Left forelimb (tissue), 1 donor: ENCODE results near the gene SPATA32.
"Not testable (repeated sequence)": the region's sequence is repeated elsewhere in the genome, so short reads cannot be mapped to it uniquely, and the experiment has no call there.

ENCODE experiments used
- DNase-seq: peaks from one replicate; pipeline ENCODE4 v3.0.0-alpha.2; 2018; ENCODE audit warnings: low spot score

The SPATA32 gene

GRCh38 chr17:45270828-45271418 lies 9.0 kb upstream of the SPATA32 start:
- no peak for DNase-seq

DNA sequence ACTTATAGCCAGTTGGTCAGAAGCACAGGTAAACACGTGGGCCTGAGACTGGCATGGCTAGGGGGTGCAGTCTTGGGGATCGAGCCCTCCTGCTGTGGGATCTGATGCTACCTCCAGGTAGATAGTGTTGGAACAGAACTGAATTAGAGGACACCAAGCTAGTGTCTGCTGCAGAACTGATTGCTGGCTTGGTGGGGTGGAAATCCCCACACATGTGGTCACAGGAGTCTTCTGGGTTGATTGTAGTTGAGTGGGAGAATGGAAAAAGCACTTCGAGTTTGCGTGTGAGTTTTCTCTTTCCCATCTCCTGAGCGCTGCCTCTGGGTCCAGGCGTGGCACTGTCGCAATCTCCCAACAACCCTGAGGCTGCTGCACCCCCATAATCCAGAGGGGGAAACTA lies 8.0 kb upstream of the SPATA32 start:
- no peak for DNase-seq

GRCh38 chr17:45267436-45268055 lies 5.7 kb upstream of the SPATA32 start:
- DNase-seq: no peak

- no peak for DNase-seq
These were observed 4.6 kb upstream of the SPATA32 start for GRCh38 chr17:45266372-45266926.

GRCh38 chr17:45265821-45266220 lies 3.9 kb upstream of the SPATA32 start:
- DNase-seq: no peak

DNA sequence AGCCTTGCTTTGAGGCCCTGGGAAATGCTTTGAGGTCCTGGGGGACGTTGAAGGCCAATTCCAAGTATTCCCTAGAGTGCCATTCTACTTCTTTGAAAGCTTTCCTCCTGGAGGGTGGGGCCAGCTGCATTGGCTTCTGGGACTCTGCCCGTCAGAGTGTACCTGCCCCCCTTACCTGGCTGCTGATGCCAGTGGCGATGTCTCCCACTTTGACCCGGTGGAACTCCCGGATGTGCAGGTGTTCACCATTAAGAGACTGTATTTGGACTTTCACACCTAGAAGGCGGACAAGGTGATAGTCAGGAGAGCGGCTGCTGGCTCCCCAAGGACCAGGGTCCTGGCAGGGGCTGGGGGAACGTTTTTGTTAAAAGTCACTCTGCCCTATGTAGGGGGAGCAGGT lies 3.1 kb upstream of the SPATA32 start:
- DNase-seq: no peak

GRCh38 chr17:45264430-45264829 lies 2.5 kb upstream of the SPATA32 start:
- no peak for DNase-seq

- no peak for DNase-seq
These were observed 1.6 kb upstream of the SPATA32 start for GRCh38 chr17:45263477-45263860.

GRCh38 chr17:45262516-45263476 lies 902 bp upstream of the SPATA32 start:
- no peak for DNase-seq

DNA sequence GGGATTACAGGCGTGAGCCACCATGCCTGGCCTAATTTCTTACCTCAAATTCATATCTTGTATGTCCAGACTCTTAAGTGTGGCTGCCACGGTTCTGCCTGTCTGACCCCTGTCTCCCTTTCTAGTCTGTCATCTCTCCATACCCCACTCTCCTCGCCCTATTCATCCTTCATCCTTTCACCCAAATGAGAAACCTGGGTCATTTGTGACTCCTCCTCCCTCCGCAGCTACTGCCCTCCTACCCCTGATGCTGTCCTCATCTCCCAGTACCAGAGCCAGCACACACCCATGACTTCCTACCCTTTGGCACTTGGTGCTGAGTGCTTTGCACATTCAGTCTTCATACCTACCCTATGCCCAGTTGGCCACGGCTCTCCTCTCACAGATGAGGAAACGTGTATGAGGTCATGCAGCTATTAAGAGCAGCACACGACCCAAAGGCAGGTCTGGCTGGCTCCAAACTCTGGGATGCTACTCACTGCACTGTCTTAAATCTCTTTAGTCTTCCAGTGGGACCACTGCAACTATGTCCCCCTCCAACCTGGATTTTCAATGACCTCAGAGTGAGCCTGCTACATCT lies 1.6 kb downstream of the SPATA32 start:
- DNase-seq: no peak

DNA sequence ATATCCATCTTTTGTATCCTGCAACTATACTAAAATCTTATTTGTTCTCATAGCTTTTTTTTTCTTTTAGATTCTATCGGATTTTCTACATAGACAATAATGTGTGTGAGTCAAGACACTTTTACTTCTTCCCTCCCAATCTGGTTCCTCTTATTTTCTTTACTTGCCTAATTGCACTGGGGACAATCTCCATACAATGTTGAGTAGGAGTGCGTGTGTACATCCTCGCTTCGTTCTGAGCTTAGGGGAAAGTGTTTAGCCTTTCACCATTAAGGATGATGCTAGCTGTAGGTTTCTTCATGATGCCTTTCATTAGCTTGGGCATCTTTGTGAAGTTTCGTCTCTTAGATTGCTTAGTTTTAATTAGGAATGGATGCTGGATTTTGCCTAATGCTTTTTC lies 2.9 kb downstream of the SPATA32 start:
- no peak for DNase-seq

- DNase-seq: no peak
These were observed 4.8 kb downstream of the SPATA32 start for GRCh38 chr17:45257115-45257514.

- DNase-seq: no peak
These were observed 5.6 kb downstream of the SPATA32 start for GRCh38 chr17:45256114-45256966.

DNA sequence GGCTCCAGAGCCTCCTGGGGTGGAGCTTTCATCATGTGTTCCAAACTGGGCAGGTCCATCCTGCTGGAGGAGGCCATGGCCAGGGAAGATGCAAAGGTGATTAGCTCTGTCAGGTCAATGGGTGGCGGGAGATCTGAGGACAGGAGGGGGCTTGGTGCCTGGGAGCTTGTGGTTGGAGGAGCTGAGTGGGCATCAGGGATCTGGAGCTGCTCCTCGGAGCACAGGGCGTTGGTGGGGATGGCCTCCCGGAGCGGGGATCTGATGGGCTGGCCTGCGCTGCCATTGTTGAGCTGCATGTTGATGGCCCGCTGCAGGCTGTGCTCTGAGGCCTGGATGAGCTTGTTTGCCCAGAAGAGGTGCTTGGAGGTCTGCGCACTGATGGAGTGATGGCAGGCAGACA lies 6.5 kb downstream of the SPATA32 start:
- DNase-seq: no peak

GRCh38 chr17:45253879-45254278 lies 8.0 kb downstream of the SPATA32 start:
- no peak for DNase-seq

- DNase-seq: not testable (repeated sequence)
These were observed 8.7 kb downstream of the SPATA32 start for GRCh38 chr17:45253237-45253636.

GRCh38 chr17:45251931-45252330 lies 10.0 kb downstream of the SPATA32 start:
- no peak for DNase-seq

DNA sequence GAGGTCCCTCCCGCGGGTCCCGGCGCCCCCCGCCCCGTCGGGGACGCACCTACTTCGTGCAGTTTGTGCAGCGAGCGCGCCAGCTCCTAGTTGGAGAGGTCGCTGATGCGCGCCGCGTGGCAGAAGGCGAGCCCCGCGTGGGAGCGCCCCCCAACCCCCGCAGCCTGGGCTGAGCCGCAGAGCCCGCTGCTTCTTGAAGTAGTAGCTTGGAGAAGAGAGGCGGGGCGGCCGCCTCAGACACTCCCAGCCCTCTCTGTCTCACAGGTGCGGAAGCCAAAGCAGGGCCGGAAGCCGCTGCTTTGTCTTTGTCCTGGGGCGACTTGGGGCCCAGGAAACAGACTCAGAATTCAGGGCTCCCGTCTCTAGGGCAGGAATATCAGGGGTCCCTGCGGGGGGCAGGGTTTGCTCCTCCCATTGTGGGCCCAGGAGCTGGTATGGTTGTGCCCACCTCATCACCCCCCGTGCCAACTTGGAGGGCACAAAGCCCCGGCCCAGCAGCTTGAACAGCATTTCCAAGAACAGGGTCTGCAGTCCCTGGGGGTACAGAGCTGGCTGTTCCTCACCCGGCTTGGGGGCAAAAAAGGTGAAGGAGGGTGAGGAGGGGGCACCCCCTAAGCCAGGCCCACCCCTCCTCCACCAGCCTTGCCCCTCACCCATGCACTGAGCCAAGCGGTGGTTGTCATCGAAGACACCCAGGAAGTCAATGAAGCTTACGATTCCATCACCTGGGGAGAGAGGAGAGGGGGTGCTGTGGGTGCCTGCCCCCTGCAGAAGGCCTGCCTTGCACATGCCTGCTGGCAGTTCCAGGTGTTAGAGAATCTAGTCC lies 13.5 kb downstream of the SPATA32 start:
- DNase-seq: no peak

DNA sequence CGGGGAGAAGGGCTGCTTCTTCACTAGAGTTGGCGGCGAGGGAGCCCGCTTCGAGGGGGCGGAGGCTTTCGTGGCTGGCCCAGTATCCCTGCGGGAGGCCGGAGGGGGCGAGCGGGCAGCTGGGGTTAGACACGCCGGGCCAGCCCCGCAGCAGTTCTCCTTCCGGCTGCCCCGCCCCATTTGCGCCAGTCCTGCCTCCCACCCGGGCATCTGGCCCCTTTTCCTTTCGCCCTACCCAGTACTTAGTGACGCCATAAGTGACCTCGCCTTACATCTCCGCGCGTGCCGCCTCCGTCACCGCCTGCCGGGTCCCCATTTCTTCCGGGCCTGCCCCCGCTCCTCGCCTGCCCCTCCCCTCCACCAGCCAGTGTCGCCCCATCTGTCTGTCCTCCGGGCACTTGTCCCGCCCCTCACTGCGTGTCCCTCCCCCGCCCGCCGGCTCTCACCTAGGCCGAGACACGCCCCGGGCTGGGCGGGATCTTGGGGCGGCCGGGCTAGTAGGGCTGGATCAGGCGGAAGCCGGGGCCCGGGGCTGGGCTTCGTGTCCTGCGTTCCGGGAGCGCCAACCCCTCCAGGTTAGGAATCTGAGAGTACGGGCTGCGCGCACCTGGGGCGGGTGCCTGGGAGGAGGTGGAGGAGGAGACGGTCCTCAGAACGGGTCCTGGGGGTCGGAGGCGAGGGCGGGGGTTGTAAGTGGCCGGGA lies 14.3 kb downstream of the SPATA32 start:
- peak; percentile 78 for DNase-seq
